Endothelial cell of umbilical vein (primary cell): ENCODE results near the gene CTNNA2. TPM values are rescaled to one million over a fixed set of nuclear protein-coding genes. Genes with fewer than 3 reads are reported as not detected.

Experiments used
- BruUV-seq: library from RNA; stranded (reverse); fragments of 400-500 nt; replicated peaks from 2 replicates; lab custom pipeline; 2021; lab: Mats Ljungman, UMichigan
- CTCF ChIA-PET: fragments of 300-600, 350-600 bp; sonication (Branson Sonifier 250); formaldehyde crosslinking; loops from one replicate; lab custom pipeline; 2021; ENCODE audit warnings: antibody characterized with exemption, inconsistent platforms; lab: Charles Lee
- POLR2A ChIA-PET: fragments of 300-600, 350-600 bp; sonication (Branson Sonifier 250); formaldehyde crosslinking; loops from one replicate; lab custom pipeline; 2021; ENCODE audit warnings: antibody characterized with exemption, inconsistent platforms; lab: Charles Lee
- DNase-seq: peaks from one replicate; pipeline ENCODE4 v3.0.0-alpha.2; 2011; ENCODE audit warnings: low read depth, low spot score
- FAIRE-seq: peaks from 2 replicates; lab custom pipeline; 2011; peaks lifted over from hg19 to GRCh38; lab: Jason Lieb, UNC
- H2AFZ ChIP-seq: 2 replicates; pipeline ENCODE4 v1.6.0; 2012; ENCODE audit warnings: low read depth, low read length, control low read depth, inconsistent platforms
- H3K27ac ChIP-seq: 2 replicates; pipeline ENCODE4 v1.5.1; 2011; ENCODE audit warnings: low read depth, mild to moderate bottlenecking, control low read depth, low read length, moderate library complexity; ENCODE audit not compliant: insufficient read depth
- H3K27me3 ChIP-seq, 2 experiments: 2 replicates each; pipeline versions ENCODE4 v1.6.0 to v1.6.1; 2011; ENCODE audit warnings: low read length in 2 of 2, mixed read lengths in 1 of 2; ENCODE audit not compliant: control insufficient read depth in 2 of 2, insufficient read depth in 2 of 2
- H3K36me3 ChIP-seq, 2 experiments: 2 replicates in 1 of 2; 3 replicates in 1 of 2; pipeline ENCODE4 v1.5.1; 2011; ENCODE audit warnings: low read length in 2 of 2, mild to moderate bottlenecking in 1 of 2, moderate library complexity in 1 of 2; ENCODE audit not compliant: control insufficient read depth in 2 of 2, insufficient read depth in 2 of 2; ENCODE audit errors: extremely low read depth in 1 of 2
- H3K4me1 ChIP-seq: 3 replicates; pipeline ENCODE4 v1.5.1; 2011; ENCODE audit warnings: mild to moderate bottlenecking, low read length; ENCODE audit not compliant: control insufficient read depth, insufficient read depth; ENCODE audit errors: extremely low read depth
- H3K4me2 ChIP-seq: 2 replicates; pipeline ENCODE4 v1.6.1; 2011; ENCODE audit warnings: low read length, control low read depth, mixed read lengths; ENCODE audit not compliant: insufficient read depth
- H3K4me3 ChIP-seq, 3 experiments: fragments of 200-600 bp in 1 of 3; sonication (generic), shearing (Covaris generic) in 1 of 3; replicated peaks in 1 of 3; 2 replicates each; pipeline ENCODE4 v1.5.1; 2011 to 2016; ENCODE audit warnings: control low read depth in 3 of 3, low read length in 3 of 3, mild to moderate bottlenecking in 2 of 3, inconsistent platforms in 1 of 3, low read depth in 1 of 3, moderate library complexity in 1 of 3; ENCODE audit not compliant: insufficient read depth in 1 of 3
- H3K79me2 ChIP-seq: 2 replicates; pipeline ENCODE4 v1.6.0; 2012; ENCODE audit warnings: low read length, inconsistent platforms; ENCODE audit not compliant: control insufficient read depth, insufficient read depth
- H3K9ac ChIP-seq: replicated peaks from 2 replicates; pipeline ENCODE3; 2011; ENCODE audit warnings: low read length, control low read depth; ENCODE audit not compliant: insufficient read depth; ENCODE audit errors: extremely low read depth
- H3K9me1 ChIP-seq: replicated peaks from 3 replicates; pipeline ENCODE4 v1.6.0; 2011; ENCODE audit warnings: mild to moderate bottlenecking, low read length; ENCODE audit not compliant: control insufficient read depth, insufficient read depth; ENCODE audit errors: extremely low read depth
- H3K9me3 ChIP-seq: replicated peaks from 2 replicates; pipeline ENCODE4 v1.5.1; 2012; ENCODE audit warnings: low read length, inconsistent platforms; ENCODE audit not compliant: control insufficient read depth, insufficient read depth
- H4K20me1 ChIP-seq: replicated peaks from 2 replicates; pipeline ENCODE3; 2011; ENCODE audit warnings: mild to moderate bottlenecking, low read length; ENCODE audit not compliant: control insufficient read depth, insufficient read depth; ENCODE audit errors: extremely low read depth
- CTCF ChIP-seq, 2 donors: IDR thresholded peaks; 1 replicate in 1 of 2; 2 replicates in 1 of 2; pipeline ENCODE4 v1.5.1; 2011; ENCODE audit warnings: low read length in 2 of 2, mild to moderate bottlenecking in 2 of 2, moderate library complexity in 2 of 2, control low read depth in 1 of 2, inconsistent platforms in 1 of 2, low read depth in 1 of 2; ENCODE audit not compliant: insufficient read depth in 1 of 2; ENCODE audit errors: extremely low read depth in 1 of 2
- EZH2 ChIP-seq: IDR thresholded peaks from 2 replicates; pipeline ENCODE4 v1.6.1; 2012; ENCODE audit warnings: borderline replicate concordance, low read depth, mild to moderate bottlenecking, moderate library complexity, low read length, inconsistent platforms; ENCODE audit not compliant: severe bottlenecking
- FOS ChIP-seq: IDR thresholded peaks from 2 replicates; pipeline ENCODE4 v1.6.1; 2011; ENCODE audit warnings: mild to moderate bottlenecking, low read length, moderate library complexity, borderline replicate concordance; ENCODE audit not compliant: insufficient read depth
- GATA2 ChIP-seq: IDR thresholded peaks from 2 replicates; pipeline ENCODE4 v1.7.0; 2011; ENCODE audit warnings: low read depth, mild to moderate bottlenecking, moderate library complexity, mixed read lengths, low read length; ENCODE audit not compliant: insufficient read length, insufficient read depth
- JUN ChIP-seq: IDR thresholded peaks from 2 replicates; pipeline ENCODE4 v1.6.1; 2011; ENCODE audit warnings: borderline replicate concordance, low read depth; ENCODE audit not compliant: insufficient read length, insufficient read depth
- MAX ChIP-seq: IDR thresholded peaks from 2 replicates; pipeline ENCODE4 v1.6.1; 2011; ENCODE audit not compliant: insufficient read depth, insufficient read length
- POLR2A ChIP-seq: IDR thresholded peaks from 2 replicates; pipeline ENCODE4 v1.6.1; 2012; ENCODE audit warnings: low read depth, mild to moderate bottlenecking, control low read depth, low read length
- POLR2AphosphoS5 ChIP-seq: IDR thresholded peaks from 2 replicates; pipeline ENCODE4 v1.6.1; 2012; ENCODE audit warnings: low read depth, mild to moderate bottlenecking, control low read depth, low read length, moderate library complexity; ENCODE audit not compliant: insufficient read depth
- dilution Hi-C: fragments of 300-500 bp; cut with MboI; formaldehyde crosslinking; loops from one replicate; pipeline ENCODE4 v1.15.0; 2019; ENCODE audit warnings: low sequenced_read_pairs; ENCODE audit not compliant: extremely low pct_ligation_motif_present
- intact Hi-C: fragments of 100-400 bp; cut with micrococcal nuclease; formaldehyde crosslinking; loops from one replicate; pipeline ENCODE4 v1.10.0; 2022
- polyA plus RNA-seq, 4 experiments: library from polyadenylated mRNA; depleted of rRNA in 3 of 4; stranded (reverse) in 3 of 4; unstranded in 1 of 4; fragments of >200 nt; gene quantifications; 2 replicates each; pipeline versions ENCODE4 v1.2.1 to v1.2.3, GENCODE V29; 2011 to 2012; ENCODE audit warnings: missing spikeins in 1 of 4
- total RNA-seq: library from RNA; stranded (reverse); gene quantifications from 2 replicates; pipeline ENCODE4 v1.2.3, GENCODE V29; 2021

The CTNNA2 gene
- total and polyA plus RNA-seq, 2 donors (not counting 3 experiments of a cell fraction or from before 2014, with no cell fraction given): not detected

GRCh38 chr2:79862756-79863155 is 349.9 kb downstream of the CTNNA2 start:
- Histone ChIP-seq H3K9me3 (peaks cover 2% of the 10 kb centered on the region), H3K9ac (no peak overlapping the region), H3K79me2 (no peaks in the 10 kb centered on the region), H2AFZ (no peak overlapping the region), H3K4me1 (no peaks in the 10 kb centered on the region), H3K9me1 (no peaks in the 10 kb centered on the region), H3K27me3 (no peaks in the 10 kb centered on the region), H4K20me1 (no peaks in the 10 kb centered on the region), H3K4me2 (no peak overlapping the region), H3K4me3 (no peak overlapping the region), H3K27ac (no peak overlapping the region), H3K36me3 (no peaks in the 10 kb centered on the region)
- DNase-seq (no peak), FAIRE-seq (no peak)
- intact Hi-C loops (no loop called here), dilution Hi-C loops (no loop called here)
- BruUV-seq: no TSS peak
- CTCF ChIA-PET: no interaction called here
- POLR2A ChIA-PET: no interaction called here
- TF ChIP-seq MAX: no peak
- TF ChIP-seq GATA2: no peak
- TF ChIP-seq EZH2: no peak
- no peak for TF ChIP-seq POLR2A
- no peak for TF ChIP-seq JUN
- TF ChIP-seq FOS: no peak
- no peak for TF ChIP-seq POLR2AphosphoS5
- no peak for TF ChIP-seq CTCF (IDR thresholded peaks at IDR 0.05; ENCODE audit: extremely low read depth in 1 of 2, insufficient read depth in 1 of 2, low read depth in 1 of 2, low read length in 2 of 2)
